Panc1 (cell line): ENCODE measurements around the gene ABTB2. TPM values are rescaled to one million over a fixed set of nuclear protein-coding genes. Genes with fewer than 3 reads are reported as not detected.

ENCODE experiments used
- ATAC-seq: fragments of 200-7000 bp; cut with Tn5 transposase; 2 replicates; pipeline ENCODE4 v1.9.1; 2020; ENCODE audit warnings: mild to moderate bottlenecking, moderate library complexity
- BruUV-seq: library from RNA; stranded (reverse); fragments of 400-500 nt; replicated peaks from 2 replicates; lab custom pipeline; 2021; lab: Mats Ljungman, UMichigan
- CTCF ChIA-PET: fragments of 300-600 bp; sonication (Branson Sonifier 250); formaldehyde crosslinking; loops from one replicate; lab custom pipeline; 2022; ENCODE audit warnings: antibody characterized with exemption; lab: Charles Lee
- POLR2A ChIA-PET: fragments of 300-600 bp; sonication (Branson Sonifier 250); formaldehyde crosslinking; loops from one replicate; lab custom pipeline; 2022; ENCODE audit warnings: antibody characterized with exemption; lab: Charles Lee
- DNase-seq: peaks from one replicate; pipeline ENCODE4 v3.0.0-alpha.2; 2010; ENCODE audit warnings: low read depth, low spot score
- H3K27ac ChIP-seq: 2 replicates; pipeline ENCODE4 v1.5.1; 2011; ENCODE audit warnings: mild to moderate bottlenecking, low read length, inconsistent platforms
- H3K27me3 ChIP-seq: fragments of 200-500 bp; sonication (Bioruptor generic); 2 replicates; pipeline ENCODE4 v1.6.0; 2014; ENCODE audit warnings: low read length, inconsistent platforms; ENCODE audit not compliant: control insufficient read depth, insufficient read depth
- H3K36me3 ChIP-seq: fragments of 200-500 bp; sonication (Bioruptor generic); 2 replicates; pipeline ENCODE4 v1.5.1; 2014; ENCODE audit warnings: inconsistent platforms, mild to moderate bottlenecking, low read length, moderate library complexity; ENCODE audit not compliant: control insufficient read depth, insufficient read depth
- H3K4me1 ChIP-seq: 2 replicates; pipeline ENCODE4 v1.5.1; 2011; ENCODE audit warnings: inconsistent platforms, mild to moderate bottlenecking, low read length, moderate library complexity; ENCODE audit not compliant: control insufficient read depth, insufficient read depth
- H3K4me3 ChIP-seq, 2 experiments: 2 replicates each; pipeline ENCODE4 v1.5.1; 2011 to 2012; ENCODE audit warnings: low read depth in 2 of 2, low read length in 2 of 2, mild to moderate bottlenecking in 2 of 2, inconsistent platforms in 1 of 2, moderate library complexity in 1 of 2
- H3K9me3 ChIP-seq: fragments of 200-500 bp; sonication (Bioruptor generic); 2 replicates; pipeline ENCODE4 v1.5.1; 2014; ENCODE audit warnings: low read depth, mild to moderate bottlenecking, inconsistent platforms, low read length, moderate library complexity; ENCODE audit not compliant: control insufficient read depth, insufficient read depth
- POLR2AphosphoS5 ChIP-seq: IDR thresholded peaks from 2 replicates; pipeline ENCODE4 v1.6.1; 2012; ENCODE audit warnings: mild to moderate bottlenecking, low read depth, low read length, moderate library complexity
- SIN3A ChIP-seq: IDR thresholded peaks from 2 replicates; pipeline ENCODE4 v1.6.1; 2012; ENCODE audit warnings: low read depth, mild to moderate bottlenecking, low read length, moderate library complexity, borderline replicate concordance; ENCODE audit not compliant: insufficient read depth
- TCF7L2 ChIP-seq: IDR thresholded peaks from 2 replicates; pipeline ENCODE4 v1.6.1; 2011; ENCODE audit warnings: mild to moderate bottlenecking, low read depth, low read length, inconsistent platforms
- in situ Hi-C: cut with HindIII; loops from 2 replicates; pipeline ENCODE4 v1.10.0; 2016; ENCODE audit warnings: low sequenced_read_pairs, low pct_unique_long_range_greater_than_20kb
- intact Hi-C: fragments of 100-400 bp; cut with micrococcal nuclease; formaldehyde crosslinking; loops from one replicate; pipeline ENCODE4 v1.10.0; 2022; ENCODE audit not compliant: unreplicated experiment
- total RNA-seq: library from RNA; stranded (reverse); gene quantifications from one replicate; pipeline ENCODE4 v1.2.1, GENCODE V29; 2021; ENCODE audit not compliant: unreplicated experiment
- TF ChIP-seq, protein P1 (sequence below): fragments of 450-650 bp; IDR thresholded peaks from 2 replicates; pipeline ENCODE4 v1.5.1; 2017; ENCODE audit warnings: mild to moderate bottlenecking
- TF ChIP-seq, protein P2 (sequence below), 2 experiments: IDR thresholded peaks; 2 replicates each; pipeline ENCODE4 v1.6.1; 2011 to 2012; ENCODE audit warnings: low read depth in 2 of 2, control low read depth in 1 of 2, low read length in 1 of 2, mild to moderate bottlenecking in 1 of 2, moderate library complexity in 1 of 2; ENCODE audit not compliant: insufficient read depth in 1 of 2

ABTB2 gene
- total RNA-seq, 1 experiment from 2014 or later, result 22.7 TPM

DNA sequence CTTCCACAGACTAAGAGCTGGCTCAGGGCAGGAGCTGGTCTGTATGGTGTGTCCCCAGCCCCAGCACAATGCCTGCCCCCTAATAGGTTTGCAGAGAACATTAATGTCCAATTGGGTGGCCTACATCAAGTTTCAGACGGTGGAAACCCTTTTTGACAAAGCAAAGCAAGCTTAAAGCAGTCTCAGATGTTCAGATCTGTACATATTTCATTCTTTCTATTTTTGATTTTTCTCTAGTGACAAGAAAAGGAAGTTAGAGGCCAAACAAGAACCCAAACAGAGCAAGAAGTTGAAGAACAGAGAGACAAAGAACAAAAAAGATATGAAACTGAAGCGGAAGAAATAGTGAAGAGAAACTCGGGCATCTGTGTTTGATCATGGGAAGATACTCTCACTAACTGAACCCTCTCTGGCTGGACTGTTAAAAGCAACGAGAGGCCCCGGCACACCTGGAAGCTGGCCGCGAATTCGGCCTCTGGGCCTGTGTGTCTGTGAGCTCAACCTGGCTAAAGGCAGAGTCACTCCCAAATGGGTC, 211.9 kb downstream of the ABTB2 start:
- intact Hi-C loops, result no loop called here
- no TSS peak for BruUV-seq
- peaks cover 40% of the 10 kb centered on the region for H3K36me3 ChIP-seq

DNA sequence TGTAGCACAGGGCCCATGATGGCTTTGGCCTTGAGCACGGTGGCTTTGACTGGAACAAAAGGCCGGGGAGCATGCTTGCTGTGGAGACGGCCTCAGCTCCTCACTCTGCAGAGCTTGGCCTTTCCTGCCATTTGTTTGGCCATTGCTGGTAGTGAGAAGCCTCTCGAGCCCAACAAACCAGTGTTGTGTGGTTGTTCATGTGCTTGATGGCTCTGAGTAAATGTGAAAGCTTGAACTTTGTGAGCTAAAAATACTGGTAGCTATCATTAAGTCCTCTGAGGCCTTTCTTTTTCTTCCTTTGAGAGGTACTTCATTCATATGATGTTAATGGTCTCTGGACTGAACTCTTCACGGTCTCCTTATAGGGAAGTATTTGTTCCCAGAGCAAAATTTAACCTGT, 212.7 kb downstream of the ABTB2 start:
- H3K4me3 ChIP-seq, result no peak overlapping the region
- peaks cover 43% of the 10 kb centered on the region for H3K36me3 ChIP-seq
- DNase-seq (no peak), ATAC-seq (no peak)
- BruUV-seq, result no TSS peak
- POLR2A ChIA-PET, result no interaction called here
- in situ Hi-C loops (no loop called here), intact Hi-C loops (no loop called here)
- no peaks in the 10 kb centered on the region for H3K9me3 ChIP-seq
- TF ChIP-seq, protein P1, sequence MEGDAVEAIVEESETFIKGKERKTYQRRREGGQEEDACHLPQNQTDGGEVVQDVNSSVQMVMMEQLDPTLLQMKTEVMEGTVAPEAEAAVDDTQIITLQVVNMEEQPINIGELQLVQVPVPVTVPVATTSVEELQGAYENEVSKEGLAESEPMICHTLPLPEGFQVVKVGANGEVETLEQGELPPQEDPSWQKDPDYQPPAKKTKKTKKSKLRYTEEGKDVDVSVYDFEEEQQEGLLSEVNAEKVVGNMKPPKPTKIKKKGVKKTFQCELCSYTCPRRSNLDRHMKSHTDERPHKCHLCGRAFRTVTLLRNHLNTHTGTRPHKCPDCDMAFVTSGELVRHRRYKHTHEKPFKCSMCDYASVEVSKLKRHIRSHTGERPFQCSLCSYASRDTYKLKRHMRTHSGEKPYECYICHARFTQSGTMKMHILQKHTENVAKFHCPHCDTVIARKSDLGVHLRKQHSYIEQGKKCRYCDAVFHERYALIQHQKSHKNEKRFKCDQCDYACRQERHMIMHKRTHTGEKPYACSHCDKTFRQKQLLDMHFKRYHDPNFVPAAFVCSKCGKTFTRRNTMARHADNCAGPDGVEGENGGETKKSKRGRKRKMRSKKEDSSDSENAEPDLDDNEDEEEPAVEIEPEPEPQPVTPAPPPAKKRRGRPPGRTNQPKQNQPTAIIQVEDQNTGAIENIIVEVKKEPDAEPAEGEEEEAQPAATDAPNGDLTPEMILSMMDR, result no peak
- TF ChIP-seq POLR2AphosphoS5 (no peak), SIN3A (no peak), TCF7L2 (no peak)
- TF ChIP-seq, protein P2, sequence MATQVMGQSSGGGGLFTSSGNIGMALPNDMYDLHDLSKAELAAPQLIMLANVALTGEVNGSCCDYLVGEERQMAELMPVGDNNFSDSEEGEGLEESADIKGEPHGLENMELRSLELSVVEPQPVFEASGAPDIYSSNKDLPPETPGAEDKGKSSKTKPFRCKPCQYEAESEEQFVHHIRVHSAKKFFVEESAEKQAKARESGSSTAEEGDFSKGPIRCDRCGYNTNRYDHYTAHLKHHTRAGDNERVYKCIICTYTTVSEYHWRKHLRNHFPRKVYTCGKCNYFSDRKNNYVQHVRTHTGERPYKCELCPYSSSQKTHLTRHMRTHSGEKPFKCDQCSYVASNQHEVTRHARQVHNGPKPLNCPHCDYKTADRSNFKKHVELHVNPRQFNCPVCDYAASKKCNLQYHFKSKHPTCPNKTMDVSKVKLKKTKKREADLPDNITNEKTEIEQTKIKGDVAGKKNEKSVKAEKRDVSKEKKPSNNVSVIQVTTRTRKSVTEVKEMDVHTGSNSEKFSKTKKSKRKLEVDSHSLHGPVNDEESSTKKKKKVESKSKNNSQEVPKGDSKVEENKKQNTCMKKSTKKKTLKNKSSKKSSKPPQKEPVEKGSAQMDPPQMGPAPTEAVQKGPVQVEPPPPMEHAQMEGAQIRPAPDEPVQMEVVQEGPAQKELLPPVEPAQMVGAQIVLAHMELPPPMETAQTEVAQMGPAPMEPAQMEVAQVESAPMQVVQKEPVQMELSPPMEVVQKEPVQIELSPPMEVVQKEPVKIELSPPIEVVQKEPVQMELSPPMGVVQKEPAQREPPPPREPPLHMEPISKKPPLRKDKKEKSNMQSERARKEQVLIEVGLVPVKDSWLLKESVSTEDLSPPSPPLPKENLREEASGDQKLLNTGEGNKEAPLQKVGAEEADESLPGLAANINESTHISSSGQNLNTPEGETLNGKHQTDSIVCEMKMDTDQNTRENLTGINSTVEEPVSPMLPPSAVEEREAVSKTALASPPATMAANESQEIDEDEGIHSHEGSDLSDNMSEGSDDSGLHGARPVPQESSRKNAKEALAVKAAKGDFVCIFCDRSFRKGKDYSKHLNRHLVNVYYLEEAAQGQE (IDR thresholded peaks at IDR 0.05; ENCODE audit: insufficient read depth in 1 of 2, low read depth in 2 of 2, low read length in 1 of 2), result no peak
- CTCF ChIA-PET, result no interaction called here
- peaks cover 4% of the 10 kb centered on the region; the same call in 1 of the 2 replicates for H3K4me1 ChIP-seq
- H3K27me3 ChIP-seq, result no peaks in the 10 kb centered on the region
- H3K27ac ChIP-seq, result no peak overlapping the region

More for the DNA sequence above, 211.9 kb downstream of the ABTB2 start:
- H3K4me3 ChIP-seq, result no peak overlapping the region
- ChIA-PET CTCF (no interaction called here), POLR2A (no interaction called here)
- H3K4me1 ChIP-seq, result peaks cover 7% of the 10 kb centered on the region; the same call in 1 of the 2 replicates
- DNase-seq, result no peak
- no peaks in the 10 kb centered on the region for H3K27me3 ChIP-seq
- no peak for ATAC-seq
- H3K27ac ChIP-seq, result no peak overlapping the region
- in situ Hi-C loops, result no loop called here
- TF ChIP-seq, protein P2 (IDR thresholded peaks at IDR 0.05; ENCODE audit: insufficient read depth in 1 of 2, low read depth in 2 of 2, low read length in 1 of 2), result no peak
- TF ChIP-seq TCF7L2 (no peak), SIN3A (no peak), POLR2AphosphoS5 (no peak)
- TF ChIP-seq, protein P1, result no peak
- no peaks in the 10 kb centered on the region for H3K9me3 ChIP-seq
